Kidney epithelial cell (primary cell): Measurements from ENCODE around the gene GCK. TPM values are rescaled to one million over a fixed set of nuclear protein-coding genes. Genes with fewer than 3 reads are reported as not detected.
"Not testable (repeated sequence)": the region's sequence is repeated elsewhere in the genome, so short reads cannot be mapped to it uniquely, and the experiment has no call there.

Source experiments
- DNase-seq: peaks from one replicate; pipeline ENCODE4 v3.0.0-alpha.2; 2010; ENCODE audit warnings: low read depth
- H3K27me3 ChIP-seq: 2 replicates; pipeline ENCODE4 v1.6.0; 2011; ENCODE audit warnings: low read length; ENCODE audit not compliant: control insufficient read depth, insufficient read depth
- H3K36me3 ChIP-seq: 2 replicates; pipeline ENCODE4 v1.5.1; 2011; ENCODE audit warnings: low read length; ENCODE audit not compliant: control insufficient read depth, insufficient read depth
- H3K4me3 ChIP-seq: 2 replicates; pipeline ENCODE4 v1.5.1; 2011; ENCODE audit warnings: low read depth, mild to moderate bottlenecking, control low read depth, low read length
- total RNA-seq: library from RNA; depleted of rRNA; stranded (reverse); fragments of >200 nt; gene quantifications from 2 replicates; pipeline ENCODE4 v1.2.3, GENCODE V29; 2015
- TF ChIP-seq, protein P1 (sequence below): IDR thresholded peaks from 2 replicates; pipeline ENCODE4 v1.5.1; 2011; ENCODE audit warnings: mild to moderate bottlenecking, moderate library complexity, low read length, control low read depth, inconsistent platforms; ENCODE audit not compliant: insufficient read depth, poor library complexity, severe bottlenecking

The GCK gene
- total RNA-seq, 1 donor from 2014 or later = 2.3 TPM

DNA sequence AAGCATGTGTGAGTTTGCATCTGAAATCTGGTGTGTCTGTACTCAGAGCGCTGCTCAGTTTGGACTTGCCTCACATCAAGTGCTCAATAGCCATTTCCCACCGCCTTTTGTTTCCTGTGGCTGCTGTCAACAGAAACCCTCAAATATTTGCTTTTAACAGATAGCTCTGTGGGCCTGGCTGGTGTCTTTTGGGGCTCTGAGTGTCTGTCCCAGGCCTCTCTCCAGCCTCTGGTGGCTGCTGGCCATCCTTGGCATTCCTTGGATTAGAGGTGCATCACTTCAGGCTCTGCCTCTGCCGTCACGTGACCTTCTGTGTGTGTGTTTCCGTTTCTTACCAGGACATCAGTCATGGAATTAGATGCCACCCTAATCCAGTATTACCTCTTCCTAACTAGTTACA lies 20.9 kb upstream of the GCK start:
- TF ChIP-seq, protein P1, sequence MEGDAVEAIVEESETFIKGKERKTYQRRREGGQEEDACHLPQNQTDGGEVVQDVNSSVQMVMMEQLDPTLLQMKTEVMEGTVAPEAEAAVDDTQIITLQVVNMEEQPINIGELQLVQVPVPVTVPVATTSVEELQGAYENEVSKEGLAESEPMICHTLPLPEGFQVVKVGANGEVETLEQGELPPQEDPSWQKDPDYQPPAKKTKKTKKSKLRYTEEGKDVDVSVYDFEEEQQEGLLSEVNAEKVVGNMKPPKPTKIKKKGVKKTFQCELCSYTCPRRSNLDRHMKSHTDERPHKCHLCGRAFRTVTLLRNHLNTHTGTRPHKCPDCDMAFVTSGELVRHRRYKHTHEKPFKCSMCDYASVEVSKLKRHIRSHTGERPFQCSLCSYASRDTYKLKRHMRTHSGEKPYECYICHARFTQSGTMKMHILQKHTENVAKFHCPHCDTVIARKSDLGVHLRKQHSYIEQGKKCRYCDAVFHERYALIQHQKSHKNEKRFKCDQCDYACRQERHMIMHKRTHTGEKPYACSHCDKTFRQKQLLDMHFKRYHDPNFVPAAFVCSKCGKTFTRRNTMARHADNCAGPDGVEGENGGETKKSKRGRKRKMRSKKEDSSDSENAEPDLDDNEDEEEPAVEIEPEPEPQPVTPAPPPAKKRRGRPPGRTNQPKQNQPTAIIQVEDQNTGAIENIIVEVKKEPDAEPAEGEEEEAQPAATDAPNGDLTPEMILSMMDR = no peak
- Histone ChIP-seq H3K4me3 (no peak overlapping the region), H3K36me3 (peaks cover 5% of the 10 kb centered on the region), H3K27me3 (no peaks in the 10 kb centered on the region)
- DNase-seq = no peak

DNA sequence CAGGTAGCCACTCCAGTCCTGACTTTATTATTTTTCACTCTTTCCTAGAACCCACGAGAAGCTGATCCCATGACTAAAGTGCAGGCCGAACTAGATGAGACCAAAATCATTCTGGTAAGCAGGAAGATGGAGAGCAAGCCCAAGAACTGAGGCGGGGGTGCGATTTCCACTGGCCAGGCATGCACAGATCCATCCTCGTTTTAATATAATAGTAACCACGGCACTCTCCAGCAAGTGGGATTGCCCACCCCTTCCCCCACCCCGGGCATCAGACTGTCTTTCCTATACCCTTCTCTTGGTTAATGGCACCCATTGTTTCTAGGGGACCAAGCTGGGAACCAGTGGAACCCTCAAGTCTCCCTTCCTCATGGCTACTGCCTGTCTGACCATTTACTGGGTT lies 18.8 kb upstream of the GCK start:
- Histone ChIP-seq H3K36me3 (peaks cover 5% of the 10 kb centered on the region), H3K27me3 (no peaks in the 10 kb centered on the region), H3K4me3 (no peak overlapping the region)
- no peak for DNase-seq
- TF ChIP-seq, protein P1 = no peak

DNA sequence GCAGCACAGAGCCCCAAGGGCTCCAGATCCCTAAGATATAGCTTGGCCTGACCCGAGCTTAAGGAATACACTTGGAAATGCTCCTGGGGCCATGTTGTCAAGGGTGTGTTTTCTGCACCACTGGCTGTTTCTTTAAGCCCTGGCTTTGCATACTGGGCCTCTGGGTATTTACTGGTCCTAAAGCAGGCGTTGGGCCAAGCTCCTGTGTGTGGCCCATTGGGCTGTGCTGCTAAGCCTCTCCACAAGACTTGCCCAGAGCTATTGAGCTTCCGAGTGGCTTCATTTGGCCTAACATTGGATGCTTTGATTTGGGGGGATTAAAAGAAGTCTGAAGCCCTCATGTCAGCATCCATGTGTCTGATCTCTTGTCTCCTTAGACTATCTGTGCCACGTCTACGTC lies 16.8 kb upstream of the GCK start:
- TF ChIP-seq, protein P1 = no peak
- no peaks in the 10 kb centered on the region for H3K27me3 ChIP-seq
- no peak for DNase-seq
- H3K36me3 ChIP-seq = peaks cover 3% of the 10 kb centered on the region
- H3K4me3 ChIP-seq = no peak overlapping the region

DNA sequence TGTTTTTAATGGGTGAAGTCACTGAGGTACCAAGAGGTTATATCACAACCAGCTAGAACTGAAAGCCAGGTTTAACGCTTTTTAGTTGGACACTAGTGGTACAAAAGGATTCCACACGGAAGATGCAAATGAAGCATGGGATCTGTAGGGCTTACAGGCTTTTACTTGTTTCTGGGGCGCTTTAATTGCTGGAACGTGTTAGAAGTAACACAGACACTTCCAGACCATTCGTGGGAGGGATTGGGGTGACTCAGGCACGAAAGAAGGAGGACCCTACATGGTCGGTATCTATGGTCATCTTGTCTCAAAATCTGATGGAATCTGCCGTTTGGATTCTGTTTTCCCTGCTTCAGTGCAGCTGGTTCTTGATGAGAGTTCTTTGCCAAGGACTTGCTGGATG lies 12.6 kb upstream of the GCK start:
- no peak for DNase-seq
- peak overlapping the region; percentile 96 for H3K4me3 ChIP-seq
- H3K36me3 ChIP-seq = peaks cover 3% of the 10 kb centered on the region
- no peaks in the 10 kb centered on the region for H3K27me3 ChIP-seq
- TF ChIP-seq, protein P1 = no peak

DNA sequence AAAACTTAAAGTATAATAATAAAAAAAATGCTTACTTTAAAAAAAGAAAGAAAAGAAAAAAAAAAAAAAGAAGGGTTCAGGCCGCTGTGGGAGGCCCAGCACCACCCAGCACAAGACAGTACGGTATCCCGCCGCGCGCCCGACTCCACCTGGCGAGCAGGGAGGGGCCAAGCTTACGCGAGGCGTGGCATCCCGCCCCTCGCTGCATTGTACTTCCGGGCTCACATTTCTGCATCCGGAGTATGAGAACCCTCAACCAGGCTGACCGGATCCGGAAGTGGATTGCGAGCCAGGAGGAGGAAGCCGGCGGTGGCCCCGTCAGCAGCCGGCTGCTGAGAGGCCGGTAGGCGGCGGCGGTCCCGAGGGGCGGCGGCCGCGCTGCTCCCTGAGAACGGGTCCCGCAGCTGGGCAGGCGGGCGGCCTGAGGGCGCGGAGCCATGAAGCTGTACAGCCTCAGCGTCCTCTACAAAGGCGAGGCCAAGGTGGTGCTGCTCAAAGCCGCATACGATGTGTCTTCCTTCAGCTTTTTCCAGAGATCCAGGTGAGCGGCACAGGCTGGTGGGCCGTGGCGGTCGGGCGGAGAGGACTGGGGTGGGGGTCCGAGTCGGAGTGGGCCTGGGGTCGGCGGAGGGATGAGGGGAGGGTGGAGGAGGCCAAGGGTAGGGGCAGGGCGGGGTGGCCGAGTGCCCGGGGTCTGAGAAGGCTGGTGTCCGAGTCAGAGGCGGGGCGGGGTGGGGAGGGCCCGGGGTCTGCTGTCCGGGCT lies 11.6 kb upstream of the GCK start, which contains the start of gene YKT6:
Gene YKT6 (plus strand): TSS at position 280 of the 763 bp plus-strand sequence. CDS start 158 bp downstream, at position 438.
- TF ChIP-seq, protein P1 = peak; percentile 25
- Histone ChIP-seq H3K36me3 (peaks cover 1% of the 10 kb centered on the region), H3K4me3 (peak within 1 kb of the TSS; percentile 96), H3K27me3 (no peaks in the 10 kb centered on the region)
- DNase-seq = peak; percentile 86

DNA sequence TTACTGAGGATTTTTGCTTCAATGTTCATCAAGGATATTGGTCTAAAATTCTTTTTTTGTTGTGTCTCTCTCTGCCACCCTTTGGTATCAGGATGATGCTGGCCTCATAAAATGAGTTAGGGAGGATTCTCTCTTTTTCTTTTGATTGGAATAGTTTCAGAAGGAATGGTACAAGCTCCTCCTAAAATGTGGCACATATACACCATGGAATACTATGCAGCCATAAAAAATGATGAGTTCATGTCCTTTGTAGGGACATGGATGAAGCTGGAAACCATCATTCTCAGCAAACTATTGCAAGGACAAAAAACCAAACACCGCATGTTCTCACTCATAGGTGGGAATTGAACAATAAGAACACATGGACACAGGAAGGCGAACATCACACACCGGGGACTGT lies 10.9 kb upstream of the GCK start:
- not testable (repeated sequence) for H3K4me3 ChIP-seq, H3K36me3 ChIP-seq, DNase-seq, H3K27me3 ChIP-seq
